Brain microvascular endothelial cell (primary cell): ENCODE results near the gene HES1.

Source experiments
- DNase-seq: peaks from one replicate; pipeline ENCODE4 v3.0.0-alpha.2; 2020
- H3K27ac ChIP-seq: fragments of 250-450 bp; sonication (Bioruptor Pico); 2 replicates; pipeline ENCODE4 v1.5.1; 2020; ENCODE audit warnings: mild to moderate bottlenecking, moderate library complexity
- H3K27me3 ChIP-seq: fragments of 250-450 bp; sonication (Bioruptor Pico); replicated peaks from 2 replicates; pipeline ENCODE4 v1.5.1; 2020; ENCODE audit warnings: mild to moderate bottlenecking
- H3K36me3 ChIP-seq: fragments of 250-450 bp; sonication (Bioruptor Pico); replicated peaks from 2 replicates; pipeline ENCODE4 v1.5.1; 2020; ENCODE audit warnings: mild to moderate bottlenecking
- H3K4me3 ChIP-seq: 2 replicates; pipeline ENCODE4 v1.5.1; 2011; ENCODE audit warnings: low read depth, mild to moderate bottlenecking, control low read depth, low read length, moderate library complexity
- CTCF ChIP-seq: IDR thresholded peaks from 2 replicates; pipeline ENCODE4 v1.5.1; 2011; ENCODE audit warnings: low read depth, mild to moderate bottlenecking, moderate library complexity, low read length, control low read depth, inconsistent platforms; ENCODE audit errors: missing control alignments
- in situ Hi-C: cut with HindIII; loops from 2 replicates; pipeline ENCODE4 v1.10.0; 2017; ENCODE audit warnings: low sequenced_read_pairs, low pct_ligation_motif_present

HES1 gene

GRCh38 chr3:194132465-194133286 is 3.3 kb upstream of the HES1 start:
- Histone ChIP-seq H3K4me3 (no peak overlapping the region), H3K36me3 (no peaks in the 10 kb centered on the region), H3K27me3 (peaks cover 38% of the 10 kb centered on the region), H3K27ac (peak overlapping the region; percentile 79)
- no peak for TF ChIP-seq CTCF
- in situ Hi-C loops: no loop called here
- no peak for DNase-seq

DNA sequence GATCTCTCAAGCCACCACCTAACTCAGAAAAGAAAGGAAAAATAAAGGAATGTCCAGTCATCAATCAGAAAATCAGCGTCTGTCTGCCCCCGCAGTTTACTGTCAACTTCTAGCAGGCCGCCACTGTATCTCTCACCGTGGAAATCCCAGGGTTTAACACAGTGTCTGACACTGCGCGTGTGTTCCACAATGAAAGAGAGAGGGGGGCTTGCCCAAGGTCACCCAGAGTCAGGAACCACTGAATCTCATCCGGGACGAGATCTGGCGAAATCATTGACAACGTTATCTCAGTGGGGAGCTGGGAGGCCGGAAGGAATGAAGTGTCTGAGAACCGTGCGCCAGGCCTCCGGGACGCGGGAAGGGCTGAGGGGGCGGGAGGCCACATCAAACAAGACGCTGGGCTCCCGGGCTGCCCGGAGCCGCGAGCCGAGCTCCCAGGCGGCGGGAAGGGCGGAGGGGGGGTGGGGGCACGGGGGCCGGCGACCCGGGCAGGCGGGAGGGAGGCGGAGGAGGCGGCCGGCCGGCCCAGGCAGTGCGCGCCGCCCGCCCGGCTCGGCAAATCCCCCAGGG is 2.2 kb upstream of the HES1 start:
- in situ Hi-C loops: no loop called here
- Histone ChIP-seq H3K4me3 (peak overlapping the region; percentile 37), H3K27ac (peak overlapping the region; percentile 79), H3K27me3 (peaks cover 29% of the 10 kb centered on the region), H3K36me3 (peaks cover 2% of the 10 kb centered on the region)
- no peak for TF ChIP-seq CTCF
- peak; percentile 71 for DNase-seq

GRCh38 chr3:194134231-194134756 is 1.7 kb upstream of the HES1 start:
- no peak for DNase-seq
- TF ChIP-seq CTCF: no peak
- H3K27me3 ChIP-seq: peaks cover 29% of the 10 kb centered on the region
- H3K36me3 ChIP-seq: peaks cover 2% of the 10 kb centered on the region
- peak overlapping the region; percentile 40 for H3K4me3 ChIP-seq
- peak overlapping the region; percentile 89 for H3K27ac ChIP-seq
- in situ Hi-C loops: no loop called here

DNA sequence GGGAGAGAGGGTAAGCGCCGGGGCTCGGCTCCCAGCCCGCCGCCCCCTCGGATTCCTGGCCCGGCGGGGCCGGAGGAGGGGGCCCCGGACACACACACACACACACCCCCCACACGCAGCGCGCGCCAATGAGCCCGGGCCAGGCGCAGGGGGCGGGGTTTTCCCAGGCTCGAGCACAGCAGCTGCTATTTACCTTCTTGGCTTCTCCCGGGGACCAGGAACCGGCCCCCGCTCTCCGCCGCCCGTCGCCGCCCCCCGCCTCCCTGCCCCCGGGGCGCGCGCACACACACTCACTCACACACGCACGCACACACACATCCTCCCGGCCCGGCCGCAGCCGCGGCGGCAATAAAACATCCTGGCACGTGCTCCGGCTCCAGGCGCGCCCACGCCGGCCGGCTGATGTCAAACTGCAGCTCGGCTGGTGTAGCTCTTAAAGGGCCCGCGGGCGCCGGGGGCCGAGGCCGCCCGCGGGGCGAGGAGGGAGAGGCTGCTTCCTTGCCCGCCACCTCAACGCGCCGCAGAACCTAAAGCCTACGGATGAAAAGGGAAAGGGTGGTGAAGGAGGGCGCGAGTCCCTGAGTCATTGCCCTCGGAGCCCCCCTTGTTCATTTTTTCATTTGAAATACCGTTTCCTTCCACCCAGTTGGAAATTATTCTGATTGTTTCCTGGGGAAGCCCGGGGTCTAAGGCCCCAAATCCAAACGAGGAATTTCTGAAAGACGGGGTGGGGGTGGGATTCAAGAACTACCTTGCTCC is 1.0 kb upstream of the HES1 start:
- no peak for TF ChIP-seq CTCF
- in situ Hi-C loops: no loop called here
- peak overlapping the region; percentile 50 for H3K4me3 ChIP-seq
- DNase-seq: peak; percentile 96
- H3K27ac ChIP-seq: peak overlapping the region; percentile 89
- H3K27me3 ChIP-seq: peaks cover 23% of the 10 kb centered on the region
- peaks cover 2% of the 10 kb centered on the region for H3K36me3 ChIP-seq

GRCh38 chr3:194135516-194135805 is 487 bp upstream of the HES1 start:
- peak overlapping the region; percentile 89 for H3K27ac ChIP-seq
- peak overlapping the region; percentile 50 for H3K4me3 ChIP-seq
- TF ChIP-seq CTCF: no peak
- H3K27me3 ChIP-seq: peaks cover 18% of the 10 kb centered on the region
- in situ Hi-C loops: no loop called here
- DNase-seq: no peak
- H3K36me3 ChIP-seq: peaks cover 2% of the 10 kb centered on the region
